ENCODE results near the gene LAIR1.

DNA sequence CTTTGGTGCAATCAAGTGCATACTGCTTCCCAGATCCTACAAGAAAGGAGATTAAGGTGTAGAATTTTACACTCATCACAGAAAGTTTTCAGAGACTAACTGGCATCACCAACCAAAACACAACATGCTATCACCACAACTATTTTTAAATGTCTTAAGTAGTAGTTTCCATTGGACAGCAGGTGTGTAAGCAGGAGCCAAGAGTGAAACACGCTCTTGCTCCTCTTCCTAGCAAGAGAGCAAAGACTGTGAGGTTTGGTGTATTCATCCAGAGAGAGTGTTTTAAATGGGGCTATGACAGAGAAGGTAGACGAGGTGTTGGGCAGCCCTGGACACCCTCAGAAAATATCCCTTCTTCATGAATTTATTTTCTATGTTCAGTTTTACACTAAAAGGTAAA, 13.3 kb downstream of the LAIR1 start:
- TF ChIP-seq, protein P1, sequence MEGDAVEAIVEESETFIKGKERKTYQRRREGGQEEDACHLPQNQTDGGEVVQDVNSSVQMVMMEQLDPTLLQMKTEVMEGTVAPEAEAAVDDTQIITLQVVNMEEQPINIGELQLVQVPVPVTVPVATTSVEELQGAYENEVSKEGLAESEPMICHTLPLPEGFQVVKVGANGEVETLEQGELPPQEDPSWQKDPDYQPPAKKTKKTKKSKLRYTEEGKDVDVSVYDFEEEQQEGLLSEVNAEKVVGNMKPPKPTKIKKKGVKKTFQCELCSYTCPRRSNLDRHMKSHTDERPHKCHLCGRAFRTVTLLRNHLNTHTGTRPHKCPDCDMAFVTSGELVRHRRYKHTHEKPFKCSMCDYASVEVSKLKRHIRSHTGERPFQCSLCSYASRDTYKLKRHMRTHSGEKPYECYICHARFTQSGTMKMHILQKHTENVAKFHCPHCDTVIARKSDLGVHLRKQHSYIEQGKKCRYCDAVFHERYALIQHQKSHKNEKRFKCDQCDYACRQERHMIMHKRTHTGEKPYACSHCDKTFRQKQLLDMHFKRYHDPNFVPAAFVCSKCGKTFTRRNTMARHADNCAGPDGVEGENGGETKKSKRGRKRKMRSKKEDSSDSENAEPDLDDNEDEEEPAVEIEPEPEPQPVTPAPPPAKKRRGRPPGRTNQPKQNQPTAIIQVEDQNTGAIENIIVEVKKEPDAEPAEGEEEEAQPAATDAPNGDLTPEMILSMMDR (conservative IDR thresholded peaks at IDR 0.05; ENCODE audit: low read length), result no peak
- no peak for TF ChIP-seq EZH2phosphoT487 (IDR thresholded peaks at IDR 0.05; ENCODE audit: borderline replicate concordance, low read depth, low read length)
